A549 (cell line): ENCODE results near the gene GOPC. TPM values are rescaled to one million over a fixed set of nuclear protein-coding genes. Genes with fewer than 3 reads are reported as not detected.

Experiments
- ATAC-seq, 2 experiments: fragments of 200-7000 bp in 1 of 2; fragments of >200 bp in 1 of 2; cut with Nextera tagmentation in 1 of 2; cut with Tn5 transposase in 1 of 2; 3 replicates each; pipeline versions ENCODE4 v1.8.0 to v1.9.1; 2018 to 2020; ENCODE audit warnings: mild to moderate bottlenecking in 1 of 2, moderate library complexity in 1 of 2
- CTCF ChIA-PET: fragments of 300-600 bp; sonication (Branson Sonifier 250); formaldehyde crosslinking; extraction: SDS; loops from one replicate; lab custom pipeline; 2021; ENCODE audit warnings: antibody characterized with exemption, inconsistent platforms; lab: Yijun Ruan, JAX
- POLR2A ChIA-PET: fragments of 350-600 bp; formaldehyde crosslinking; extraction: SDS; loops from one replicate; lab custom pipeline; 2021; ENCODE audit warnings: antibody characterized with exemption, inconsistent platforms; lab: Yijun Ruan, JAX
- DNase-seq, 2 experiments: peaks; one replicate each; pipeline versions ENCODE4 v3.0.0 to v3.0.0-alpha.2; 2011 to 2016; ENCODE audit warnings: low read depth in 1 of 2, low spot score in 1 of 2
- FAIRE-seq: peaks from 2 replicates; lab custom pipeline; 2011; peaks lifted over from hg19 to GRCh38; lab: Jason Lieb, UNC
- H3K27ac ChIP-seq, 2 experiments: fragments of >200 bp; sonication (Bioruptor Twin); formaldehyde crosslinking; 3 replicates each; pipeline ENCODE4 v1.5.1; 2016 to 2017
- H3K4me1 ChIP-seq: fragments of >200 bp; sonication (Bioruptor Twin); formaldehyde crosslinking; 3 replicates; pipeline ENCODE4 v1.6.1; 2016
- H3K4me2 ChIP-seq: fragments of >200 bp; sonication (Bioruptor Twin); formaldehyde crosslinking; 3 replicates; pipeline ENCODE4 v1.6.1; 2016
- H3K4me3 ChIP-seq: fragments of >200 bp; sonication (Bioruptor Twin); formaldehyde crosslinking; 3 replicates; pipeline ENCODE4 v1.5.1; 2016
- H3K9me3 ChIP-seq: fragments of >200 bp; sonication (Bioruptor Twin); formaldehyde crosslinking; 3 replicates; pipeline ENCODE4 v1.6.1; 2016
- BCL3 ChIP-seq: fragments of >200 bp; sonication (Bioruptor Twin); formaldehyde crosslinking; IDR thresholded peaks from 3 replicates; pipeline ENCODE4 v1.6.1; 2016
- CBX8 ChIP-seq: fragments of 200-600 bp; sonication (generic); IDR thresholded peaks from 2 replicates; pipeline ENCODE4 v1.6.1; 2016
- CEBPB ChIP-seq, 2 experiments: fragments of >200 bp in 1 of 2; sonication (Bioruptor Twin) in 1 of 2; formaldehyde crosslinking in 1 of 2; IDR thresholded peaks; 2 replicates each; pipeline ENCODE4 v1.6.1; 2012 to 2016
- CHD2 ChIP-seq: fragments of 150-350 bp; IDR thresholded peaks from 2 replicates; pipeline ENCODE4 v1.6.1; 2014; ENCODE audit warnings: low read length; ENCODE audit not compliant: partially characterized antibody
- EHF ChIP-seq: fragments of 250-450 bp; sonication (Bioruptor Pico); IDR thresholded peaks from 2 replicates; pipeline ENCODE4 v1.5.0; 2020; ENCODE audit warnings: mild to moderate bottlenecking
- EP300 ChIP-seq, 2 experiments: fragments of >200 bp; sonication (Bioruptor Twin); formaldehyde crosslinking; IDR thresholded peaks; 2 replicates in 1 of 2; 3 replicates in 1 of 2; pipeline ENCODE4 v1.6.1; 2016 to 2017
- FOSL2 ChIP-seq, 2 experiments: fragments of 450-650 bp in 1 of 2; fragments of >200 bp in 1 of 2; sonication (Bioruptor Twin) in 1 of 2; formaldehyde crosslinking; IDR thresholded peaks; 2 replicates each; pipeline versions ENCODE4 v1.5.0 to v1.6.1; 2016 to 2020; ENCODE audit warnings: mild to moderate bottlenecking in 1 of 2, moderate library complexity in 1 of 2
- GATA3 ChIP-seq: IDR thresholded peaks from 2 replicates; pipeline ENCODE4 v1.6.1; 2012; ENCODE audit warnings: borderline replicate concordance
- HEYL ChIP-seq: fragments of 250-450 bp; sonication (Bioruptor Pico); IDR thresholded peaks from 2 replicates; pipeline ENCODE4 v1.8.0; 2021; ENCODE audit warnings: mild to moderate bottlenecking, moderate library complexity
- HOXA7 ChIP-seq: fragments of 250-450 bp; sonication (Bioruptor Pico); IDR thresholded peaks from 2 replicates; pipeline ENCODE4 v1.5.0; 2020; ENCODE audit warnings: mild to moderate bottlenecking, moderate library complexity
- HOXB13 ChIP-seq: fragments of 250-450 bp; sonication (Bioruptor Pico); IDR thresholded peaks from 2 replicates; pipeline ENCODE4 v1.5.0; 2020; ENCODE audit warnings: low read depth, mild to moderate bottlenecking, moderate library complexity
- HOXB5 ChIP-seq: fragments of 250-450 bp; sonication (Bioruptor Pico); IDR thresholded peaks from 2 replicates; pipeline ENCODE4 v1.5.0; 2020; ENCODE audit warnings: mild to moderate bottlenecking, moderate library complexity
- JUN ChIP-seq, 2 experiments: fragments of >200 bp; sonication (Bioruptor Twin); formaldehyde crosslinking; IDR thresholded peaks; 2 replicates in 1 of 2; 3 replicates in 1 of 2; pipeline ENCODE4 v1.6.1; 2016 to 2017
- JUNB ChIP-seq: fragments of >200 bp; sonication (Bioruptor Twin); formaldehyde crosslinking; IDR thresholded peaks from 2 replicates; pipeline ENCODE4 v1.6.1; 2016
- KDM5A ChIP-seq: fragments of 200-600 bp; sonication (generic); IDR thresholded peaks from 2 replicates; pipeline ENCODE4 v1.6.1; 2016; ENCODE audit warnings: antibody characterized with exemption, mild to moderate bottlenecking
- MAFK ChIP-seq: fragments of 450-650 bp; IDR thresholded peaks from 2 replicates; pipeline ENCODE4 v1.6.1; 2014; ENCODE audit not compliant: partially characterized antibody
- MAX ChIP-seq: IDR thresholded peaks from 2 replicates; pipeline ENCODE4 v1.6.1; 2012
- MAZ ChIP-seq: fragments of 150-350 bp; IDR thresholded peaks from 2 replicates; pipeline ENCODE4 v1.6.1; 2014; ENCODE audit warnings: antibody characterized with exemption, low read depth, low read length, borderline replicate concordance
- NPAS2 ChIP-seq: fragments of 250-450 bp; sonication (Bioruptor Pico); IDR thresholded peaks from 2 replicates; pipeline ENCODE4 v1.8.0; 2022; ENCODE audit warnings: mild to moderate bottlenecking, moderate library complexity, borderline replicate concordance
- NR3C1 ChIP-seq: fragments of >200 bp; sonication (Bioruptor Twin); formaldehyde crosslinking; IDR thresholded peaks from 3 replicates; pipeline ENCODE4 v1.6.1; 2017
- PBX3 ChIP-seq: IDR thresholded peaks from 2 replicates; pipeline ENCODE4 v1.6.1; 2012
- PHF8 ChIP-seq: fragments of 200-600 bp; sonication (generic); IDR thresholded peaks from 2 replicates; pipeline ENCODE4 v1.6.1; 2016; ENCODE audit warnings: low read depth, mild to moderate bottlenecking, antibody characterized with exemption, moderate library complexity, borderline replicate concordance
- POLR2AphosphoS2 ChIP-seq: conservative IDR thresholded peaks from 2 replicates; pipeline ENCODE4 v1.6.1; 2012; ENCODE audit warnings: low read length, improper control_type of control experiment, inconsistent platforms
- RAD21 ChIP-seq, 2 experiments: fragments of >200 bp in 1 of 2; sonication (Bioruptor Twin) in 1 of 2; formaldehyde crosslinking in 1 of 2; IDR thresholded peaks in 1 of 2; conservative IDR thresholded peaks in 1 of 2; 2 replicates in 1 of 2; 3 replicates in 1 of 2; pipeline ENCODE4 v1.6.1; 2012 to 2018; ENCODE audit warnings: inconsistent platforms in 1 of 2
- SMC3 ChIP-seq: fragments of >200 bp; sonication (Bioruptor Twin); formaldehyde crosslinking; IDR thresholded peaks from 3 replicates; pipeline ENCODE4 v1.6.1; 2018; ENCODE audit warnings: inconsistent platforms
- TFCP2L1 ChIP-seq: fragments of 250-450 bp; sonication (Bioruptor Pico); IDR thresholded peaks from 2 replicates; pipeline ENCODE4 v1.5.0; 2021; ENCODE audit warnings: mild to moderate bottlenecking
- TP53 ChIP-seq: fragments of 250-450 bp; sonication (Bioruptor Pico); IDR thresholded peaks from 2 replicates; pipeline ENCODE4 v1.5.0; 2021; ENCODE audit warnings: mild to moderate bottlenecking, moderate library complexity
- USF2 ChIP-seq: fragments of 450-650 bp; IDR thresholded peaks from 2 replicates; pipeline ENCODE4 v1.6.1; 2014; ENCODE audit warnings: antibody characterized with exemption
- ZC3H11A ChIP-seq: fragments of 450-650 bp; IDR thresholded peaks from 2 replicates; pipeline ENCODE4 v1.6.1; 2014; ENCODE audit warnings: antibody characterized with exemption, mild to moderate bottlenecking
- ZFP36 ChIP-seq: fragments of 450-650 bp; IDR thresholded peaks from 2 replicates; pipeline ENCODE4 v1.6.1; 2014; ENCODE audit warnings: borderline replicate concordance; ENCODE audit not compliant: partially characterized antibody
- ZNF302 ChIP-seq: fragments of 250-450 bp; sonication (Bioruptor Pico); IDR thresholded peaks from 2 replicates; pipeline ENCODE4 v1.9.0; 2021; ENCODE audit warnings: inconsistent platforms, mild to moderate bottlenecking, moderate library complexity
- WGBS: methylation state at CpG from one replicate; pipeline ENCODE4 v1.1.6; 2017; ENCODE audit errors: missing lambda C conversion rate; 5-methylcytosine and 5-hydroxymethylcytosine counted together
- polyA plus RNA-seq, 4 experiments: library from polyadenylated mRNA; depleted of rRNA in 3 of 4; stranded (reverse); fragments of >200 nt; fragmentation: RNase III in 1 of 4; extraction: RNeasy Plus Mini Kit Qiagen cat#74134 plus additional on column Dnase treatment in 1 of 4; gene quantifications; 2 replicates in 3 of 4; 3 replicates in 1 of 4; pipeline ENCODE4 v1.2.3, GENCODE V29; 2011 to 2017

Gene GOPC
- polyA plus RNA-seq, 2 of the 4 experiments (the other 2 are of a cell fraction): 33.0 to 38.9 TPM

GRCh38 chr6:117515326-117515725 lies 87.0 kb downstream of the GOPC start:
- POLR2A ChIA-PET: no interaction called here
- Histone ChIP-seq H3K4me3 (0 out of 3 replicates have a peak overlapping the region, but pooled peaks have one; percentile 0), H3K27ac (peak overlapping the region; percentile 88 to 95), H3K4me2 (peak overlapping the region; percentile 69), H3K9me3 (peaks cover 2% of the 10 kb centered on the region; the same call in 1 of the 3 replicates), H3K4me1 (peaks cover 99% of the 10 kb centered on the region)
- DNase-seq: peak; percentile 47 to 73
- peak; percentile 37 to 83; a peak in 5 of 6 replicates for ATAC-seq
- CTCF ChIA-PET: no interaction called here
- FAIRE-seq: no peak
- TF ChIP-seq MAFK: peak; percentile 16
- TF ChIP-seq POLR2AphosphoS2: no peak
- peak; percentile 76 for TF ChIP-seq JUNB
- no peak for TF ChIP-seq KDM5A
- no peak for TF ChIP-seq NR3C1
- peak; percentile 90 for TF ChIP-seq GATA3
- TF ChIP-seq CEBPB (IDR thresholded peaks at IDR 0.05): peak; percentile 27 to 75; a peak in 2 of 4 replicates
- no peak for TF ChIP-seq HOXB5
- TF ChIP-seq BCL3: 0 out of 3 replicates have a peak, but pooled peaks have one; percentile 51
- no peak for TF ChIP-seq TFCP2L1
- peak; percentile 29; the same call in 1 of the 2 replicates for TF ChIP-seq FOSL2 (IDR thresholded peaks at IDR 0.05)
- TF ChIP-seq FOSL2 (CRISPR knock-in tag; IDR thresholded peaks at IDR 0.05): peak; percentile 77
- TF ChIP-seq ZC3H11A: no peak
- TF ChIP-seq JUN (IDR thresholded peaks at IDR 0.05): peak in 1 of 2 experiments; percentile 65; a peak in 1 of 5 replicates
- 0 out of 3 replicates have a peak, but pooled peaks have one; percentile 5 for TF ChIP-seq SMC3
- TF ChIP-seq EP300 (IDR thresholded peaks at IDR 0.05): peak; percentile 65 to 69; a peak in 2 of 5 replicates
- TF ChIP-seq NPAS2: no peak
- TF ChIP-seq CBX8: no peak
- TF ChIP-seq ZFP36: no peak
- TF ChIP-seq, all 56 proteins: peak for 9

- Histone ChIP-seq H3K4me1 (peaks cover 99% of the 10 kb centered on the region), H3K4me2 (peak overlapping the region; percentile 69), H3K9me3 (peaks cover 2% of the 10 kb centered on the region; the same call in 1 of the 3 replicates), H3K27ac (peak overlapping the region; percentile 88 to 95), H3K4me3 (0 out of 3 replicates have a peak overlapping the region, but pooled peaks have one; percentile 0)
- ChIA-PET POLR2A (no interaction called here), CTCF (no interaction called here)
- ATAC-seq (no peak), FAIRE-seq (no peak), DNase-seq (no peak)
- WGBS: 61% methylated on average over 1 of the region's 1 CpG
- TF ChIP-seq MAX (no peak), CEBPB (IDR thresholded peaks at IDR 0.05) (0 out of 4 replicates have a peak, but pooled peaks of 1 of the 2 experiments have one; percentile 21)
- TF ChIP-seq, all 56 proteins: peak for 1
These were observed 87.7 kb downstream of the GOPC start for GRCh38 chr6:117514655-117515054.

- FAIRE-seq: no peak
- CTCF ChIA-PET: interaction anchor here (1.0 kb wide), 1 partner anchor 43 kb away, joined by 3 read pairs; no protein-coding TSS in a partner anchor
- Histone ChIP-seq H3K4me1 (peaks cover 99% of the 10 kb centered on the region), H3K4me2 (peak overlapping the region; percentile 69), H3K4me3 (0 out of 3 replicates have a peak overlapping the region, but pooled peaks have one; percentile 12), H3K27ac (peak overlapping the region; percentile 88 to 95), H3K9me3 (peaks cover 2% of the 10 kb centered on the region; the same call in 1 of the 3 replicates)
- WGBS: 35% methylated on average over 7 of the region's 7 CpGs
- POLR2A ChIA-PET: no interaction called here
- ATAC-seq: peak; percentile 46 to 60; a peak in 5 of 6 replicates
- DNase-seq: no peak
- no peak for TF ChIP-seq HOXA7 (CRISPR knock-in tag)
- TF ChIP-seq RAD21 (conservative IDR thresholded peaks at IDR 0.05 in 1 of 2, IDR thresholded peaks at IDR 0.05 in 1 of 2): no peak
- TF ChIP-seq EHF (CRISPR knock-in tag): no peak
- TF ChIP-seq USF2: peak; percentile 37; the same call in 1 of the 2 replicates
- TF ChIP-seq HEYL (CRISPR knock-in tag): no peak
- TF ChIP-seq ZNF302 (CRISPR knock-in tag): no peak
- TF ChIP-seq FOSL2 (IDR thresholded peaks at IDR 0.05): no peak
- no peak for TF ChIP-seq FOSL2 (CRISPR knock-in tag; IDR thresholded peaks at IDR 0.05)
- no peak for TF ChIP-seq MAZ
- no peak for TF ChIP-seq KDM5A
- peak; percentile 46; the same call in 1 of the 2 replicates for TF ChIP-seq GATA3
- no peak for TF ChIP-seq CHD2
- TF ChIP-seq PHF8: no peak
- TF ChIP-seq TP53 (CRISPR knock-in tag): no peak
- peak in 1 of 2 experiments; percentile 56; a peak in 1 of 5 replicates for TF ChIP-seq EP300 (IDR thresholded peaks at IDR 0.05)
- TF ChIP-seq HOXB13: no peak
- no peak for TF ChIP-seq PBX3
- no peak for TF ChIP-seq HOXB5
These were observed 88.4 kb downstream of the GOPC start for GRCh38 chr6:117513778-117514365.
